NCI-H2107 treated with DMSO at 0.1 percent for 48 hours (cell line): ENCODE results near the gene PSMD8.
"Not testable (repeated sequence)": the region's sequence is repeated elsewhere in the genome, so short reads cannot be mapped to it uniquely, and the experiment has no call there.

ENCODE experiments used
- DNase-seq: peaks from one replicate; lab custom pipeline; 2025; ENCODE audit not compliant: unreplicated experiment; lab: John Stamatoyannopoulos, UW

The PSMD8 gene

GRCh38 chr19:38374332-38375097, at the start of gene PSMD8:
Gene PSMD8, plus strand, starts transcription at chr19:38374571. Its CDS starts 31 bp downstream, at chr19:38374602.
- peak; percentile 97 for DNase-seq

GRCh38 chr19:38326591-38326990, 47.8 kb upstream of the PSMD8 start:
- DNase-seq = no peak

GRCh38 chr19:38329651-38330050, 44.7 kb upstream of the PSMD8 start:
- no peak for DNase-seq

GRCh38 chr19:38331728-38332127, 42.6 kb upstream of the PSMD8 start:
- no peak for DNase-seq

GRCh38 chr19:38333245-38333644, 41.1 kb upstream of the PSMD8 start:
- no peak for DNase-seq

- DNase-seq = peak; percentile 86
Measured at GRCh38 chr19:38335949-38336637, 38.3 kb upstream of the PSMD8 start.

GRCh38 chr19:38336638-38337359, 37.6 kb upstream of the PSMD8 start:
- DNase-seq = peak; percentile 86

GRCh38 chr19:38337360-38337653, 37.1 kb upstream of the PSMD8 start:
- no peak for DNase-seq

- DNase-seq = not testable (repeated sequence)
Measured at GRCh38 chr19:38339011-38339410, 35.4 kb upstream of the PSMD8 start.

- DNase-seq = no peak
Measured at GRCh38 chr19:38340927-38341326, 33.4 kb upstream of the PSMD8 start.

GRCh38 chr19:38346837-38347236, 27.5 kb upstream of the PSMD8 start:
- no peak for DNase-seq

- DNase-seq = no peak
Measured at GRCh38 chr19:38350883-38351282, 23.5 kb upstream of the PSMD8 start.

GRCh38 chr19:38351865-38352395, 22.4 kb upstream of the PSMD8 start:
- DNase-seq = no peak

- no peak for DNase-seq
Measured at GRCh38 chr19:38352611-38353010, 21.8 kb upstream of the PSMD8 start.

GRCh38 chr19:38355728-38356725, 18.3 kb upstream of the PSMD8 start:
- no peak for DNase-seq

GRCh38 chr19:38358071-38358470, 16.3 kb upstream of the PSMD8 start:
- DNase-seq = no peak

- DNase-seq = no peak
Measured at GRCh38 chr19:38359242-38360021, 14.9 kb upstream of the PSMD8 start.

GRCh38 chr19:38360351-38360750, 14.0 kb upstream of the PSMD8 start:
- DNase-seq = no peak

GRCh38 chr19:38360839-38361631, 13.3 kb upstream of the PSMD8 start:
- DNase-seq = no peak
